IPS-15b (cell line): ENCODE measurements around the gene XKR3.
"Not testable (repeated sequence)": the region's sequence is repeated elsewhere in the genome, so short reads cannot be mapped to it uniquely, and the experiment has no call there.

Source experiments
- H3K27me3 ChIP-seq: one replicate; pipeline ENCODE4 v1.6.1; 2013; ENCODE audit warnings: low read length; ENCODE audit not compliant: control insufficient read depth, insufficient read depth
- H3K36me3 ChIP-seq: one replicate; pipeline ENCODE4 v1.6.1; 2013; ENCODE audit warnings: low read length; ENCODE audit not compliant: control insufficient read depth, insufficient read depth
- H3K4me1 ChIP-seq: one replicate; pipeline ENCODE4 v1.6.1; 2013; ENCODE audit warnings: mild to moderate bottlenecking, low read length; ENCODE audit not compliant: control insufficient read depth, insufficient read depth
- H3K4me3 ChIP-seq: one replicate; pipeline ENCODE4 v1.5.1; 2013; ENCODE audit warnings: low read depth, low read length
- H3K9ac ChIP-seq: one replicate; pipeline ENCODE4 v1.6.1; 2013; ENCODE audit warnings: low read depth, mild to moderate bottlenecking, low read length
- H3K9me3 ChIP-seq: one replicate; pipeline ENCODE4 v1.6.1; 2013; ENCODE audit warnings: mild to moderate bottlenecking, low read length; ENCODE audit not compliant: control insufficient read depth, insufficient read depth

Gene XKR3

GRCh38 chr22:16824716-16825687, at the start of gene XKR3:
TSS of gene XKR3 (minus strand) at chr22:16825411. CDS start at chr22:16808073, 17,338 bp downstream.
- H3K9ac ChIP-seq, result no peak within 1 kb of the TSS
- no peak within 1 kb of the TSS for H3K4me3 ChIP-seq
- no peaks in the 10 kb centered on the region for H3K9me3 ChIP-seq
- no peaks in the 10 kb centered on the region for H3K36me3 ChIP-seq
- peaks cover 6% of the 10 kb centered on the region for H3K4me1 ChIP-seq
- H3K27me3 ChIP-seq, result no peaks in the 10 kb centered on the region

GRCh38 chr22:16869640-16870039, 44.4 kb upstream of the XKR3 start:
- H3K36me3 ChIP-seq, H3K9ac ChIP-seq, H3K4me3 ChIP-seq, H3K27me3 ChIP-seq, H3K9me3 ChIP-seq, H3K4me1 ChIP-seq: not testable (repeated sequence)

- no peaks in the 10 kb centered on the region for H3K9me3 ChIP-seq
- H3K9ac ChIP-seq, result no peak overlapping the region
- H3K4me3 ChIP-seq, result no peak overlapping the region
- no peaks in the 10 kb centered on the region for H3K4me1 ChIP-seq
- H3K27me3 ChIP-seq, result no peaks in the 10 kb centered on the region
- H3K36me3 ChIP-seq, result no peaks in the 10 kb centered on the region
These were observed 41.0 kb upstream of the XKR3 start for GRCh38 chr22:16866167-16866566.

- not testable (repeated sequence) for H3K36me3 ChIP-seq, H3K9ac ChIP-seq, H3K27me3 ChIP-seq, H3K9me3 ChIP-seq, H3K4me3 ChIP-seq, H3K4me1 ChIP-seq
These were observed 31.6 kb upstream of the XKR3 start for GRCh38 chr22:16856851-16857250.

GRCh38 chr22:16854631-16855030, 29.4 kb upstream of the XKR3 start:
- Histone ChIP-seq H3K9ac (no peak overlapping the region), H3K27me3 (no peaks in the 10 kb centered on the region), H3K4me3 (no peak overlapping the region), H3K36me3 (no peaks in the 10 kb centered on the region), H3K4me1 (no peaks in the 10 kb centered on the region), H3K9me3 (no peaks in the 10 kb centered on the region)

- H3K9ac ChIP-seq, H3K4me3 ChIP-seq, H3K27me3 ChIP-seq, H3K9me3 ChIP-seq, H3K36me3 ChIP-seq, H3K4me1 ChIP-seq: not testable (repeated sequence)
These were observed 26.2 kb upstream of the XKR3 start for GRCh38 chr22:16851268-16851996.

- no peaks in the 10 kb centered on the region for H3K36me3 ChIP-seq
- H3K9ac ChIP-seq, result no peak overlapping the region
- no peaks in the 10 kb centered on the region for H3K4me1 ChIP-seq
- no peaks in the 10 kb centered on the region for H3K27me3 ChIP-seq
- no peak overlapping the region for H3K4me3 ChIP-seq
- H3K9me3 ChIP-seq, result no peaks in the 10 kb centered on the region
These were observed 22.1 kb upstream of the XKR3 start for GRCh38 chr22:16847271-16847670.

- Histone ChIP-seq H3K4me3 (no peak overlapping the region), H3K36me3 (no peaks in the 10 kb centered on the region), H3K9me3 (no peaks in the 10 kb centered on the region)
These were observed 20.7 kb upstream of the XKR3 start for GRCh38 chr22:16845881-16846280.

GRCh38 chr22:16845465-16845864, 20.3 kb upstream of the XKR3 start:
- H3K4me3 ChIP-seq, result no peak overlapping the region
- H3K9me3 ChIP-seq, result no peaks in the 10 kb centered on the region
- no peaks in the 10 kb centered on the region for H3K36me3 ChIP-seq
- H3K9ac ChIP-seq, result no peak overlapping the region
- no peaks in the 10 kb centered on the region for H3K27me3 ChIP-seq
- H3K4me1 ChIP-seq, result no peaks in the 10 kb centered on the region

More at GRCh38 chr22:16845881-16846280, 20.7 kb upstream of the XKR3 start:
- H3K27me3 ChIP-seq, result no peaks in the 10 kb centered on the region
- no peak overlapping the region for H3K9ac ChIP-seq
- no peaks in the 10 kb centered on the region for H3K4me1 ChIP-seq

- Histone ChIP-seq H3K9me3 (no peaks in the 10 kb centered on the region), H3K4me1 (no peaks in the 10 kb centered on the region), H3K9ac (peak overlapping the region; percentile 12), H3K36me3 (no peaks in the 10 kb centered on the region), H3K27me3 (no peaks in the 10 kb centered on the region), H3K4me3 (no peak overlapping the region)
These were observed 19.3 kb upstream of the XKR3 start for GRCh38 chr22:16844529-16844928.

GRCh38 chr22:16838073-16838472, 12.9 kb upstream of the XKR3 start:
- no peaks in the 10 kb centered on the region for H3K9me3 ChIP-seq
- no peaks in the 10 kb centered on the region for H3K36me3 ChIP-seq
- H3K4me1 ChIP-seq, result no peaks in the 10 kb centered on the region
- H3K27me3 ChIP-seq, result no peaks in the 10 kb centered on the region
- H3K9ac ChIP-seq, result no peak overlapping the region
- no peak overlapping the region for H3K4me3 ChIP-seq

GRCh38 chr22:16834971-16835370, 9.8 kb upstream of the XKR3 start:
- Histone ChIP-seq H3K4me1 (no peaks in the 10 kb centered on the region), H3K27me3 (no peaks in the 10 kb centered on the region), H3K9me3 (no peaks in the 10 kb centered on the region), H3K36me3 (no peaks in the 10 kb centered on the region), H3K9ac (no peak overlapping the region), H3K4me3 (no peak overlapping the region)
